ENCODE results near the gene DLGAP1.
A peak's percentile ranks its signal among the peaks of the same experiment; 100 is the strongest.

Gene DLGAP1

GRCh38 chr18:3450012-3450798, 1004.9 kb downstream of the DLGAP1 start, which contains the start of gene TGIF1:
TGIF1 (plus strand) TSS chr18:3450172; CDS start chr18:3450490, 318 bp downstream.
- DNase-seq (ENCODE audit: low read depth), result peak; percentile 86

- DNase-seq (ENCODE audit: low read depth), result no peak
Observed at GRCh38 chr18:3449512-3450011, 1005.5 kb downstream of the DLGAP1 start.

- peak; percentile 93 for DNase-seq (ENCODE audit: low read depth)
Observed at GRCh38 chr18:3448838-3449511, 1006.1 kb downstream of the DLGAP1 start.

GRCh38 chr18:3447895-3448837, 1006.9 kb downstream of the DLGAP1 start:
- DNase-seq (ENCODE audit: low read depth), result peak; percentile 98

- peak; percentile 84 for DNase-seq (ENCODE audit: low read depth)
Observed at GRCh38 chr18:3447068-3447894, 1007.8 kb downstream of the DLGAP1 start.

All from iris pigment epithelial cell (primary cell).